SW480 (cell line): Measurements from ENCODE around the gene FBXO11.
A peak's percentile ranks its signal among the peaks of the same experiment; 100 is the strongest.
"Not testable (repeated sequence)": the region's sequence is repeated elsewhere in the genome, so short reads cannot be mapped to it uniquely, and the experiment has no call there.

Source experiments
- DNase-seq: peaks from one replicate; pipeline ENCODE4 v3.0.0-alpha.2; 2016; ENCODE audit warnings: low spot score

The FBXO11 gene

DNA sequence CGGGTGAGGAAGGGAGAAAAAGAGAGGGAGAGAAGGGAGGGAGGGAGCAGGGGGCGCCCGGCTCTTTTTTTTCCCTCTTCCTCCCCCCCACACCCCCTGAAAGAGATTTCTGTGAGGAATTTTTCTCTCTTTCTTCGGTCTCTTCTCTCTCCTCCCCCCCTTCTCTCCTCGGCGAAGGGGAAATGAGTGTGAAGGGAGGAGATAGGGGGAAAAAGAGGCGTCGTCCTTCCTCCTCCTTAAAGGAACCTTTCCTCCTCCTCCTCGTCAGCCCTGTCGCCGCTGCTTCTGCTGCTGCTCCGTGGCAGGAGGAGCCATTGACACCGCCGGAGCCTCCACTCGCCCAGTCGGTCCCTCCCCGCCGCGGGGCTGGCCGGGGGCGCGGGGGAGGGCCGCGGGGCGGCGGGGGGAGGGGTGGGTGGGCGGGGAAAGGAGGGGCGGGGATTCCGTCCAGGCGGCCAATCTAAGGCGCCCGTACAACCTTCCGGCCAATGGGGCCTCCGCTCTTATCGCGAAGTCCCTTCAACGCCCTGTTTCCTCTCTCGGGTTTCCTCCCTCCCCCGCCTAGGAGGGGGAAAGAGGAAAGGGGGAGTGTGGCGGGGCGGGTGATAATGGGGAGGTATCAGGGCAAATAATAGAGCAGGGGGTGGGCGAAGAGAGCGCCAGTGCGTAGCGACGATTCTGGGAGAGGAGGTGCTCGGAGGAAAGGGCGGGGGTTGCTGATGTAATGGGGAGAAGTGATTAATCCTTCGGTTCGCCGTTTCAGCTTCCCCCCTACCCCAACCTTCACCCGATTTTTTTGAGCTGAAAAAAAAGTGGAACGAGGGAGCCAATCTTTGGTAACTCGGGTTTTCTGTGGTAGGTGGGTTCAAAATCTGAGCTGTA, at the start of gene FBXO11:
TSS of gene FBXO11 (minus strand) at position 342 of the 882 bp plus-strand sequence. CDS start 778 bp downstream, outside the sequence.
- DNase-seq = peak; percentile 99

DNA sequence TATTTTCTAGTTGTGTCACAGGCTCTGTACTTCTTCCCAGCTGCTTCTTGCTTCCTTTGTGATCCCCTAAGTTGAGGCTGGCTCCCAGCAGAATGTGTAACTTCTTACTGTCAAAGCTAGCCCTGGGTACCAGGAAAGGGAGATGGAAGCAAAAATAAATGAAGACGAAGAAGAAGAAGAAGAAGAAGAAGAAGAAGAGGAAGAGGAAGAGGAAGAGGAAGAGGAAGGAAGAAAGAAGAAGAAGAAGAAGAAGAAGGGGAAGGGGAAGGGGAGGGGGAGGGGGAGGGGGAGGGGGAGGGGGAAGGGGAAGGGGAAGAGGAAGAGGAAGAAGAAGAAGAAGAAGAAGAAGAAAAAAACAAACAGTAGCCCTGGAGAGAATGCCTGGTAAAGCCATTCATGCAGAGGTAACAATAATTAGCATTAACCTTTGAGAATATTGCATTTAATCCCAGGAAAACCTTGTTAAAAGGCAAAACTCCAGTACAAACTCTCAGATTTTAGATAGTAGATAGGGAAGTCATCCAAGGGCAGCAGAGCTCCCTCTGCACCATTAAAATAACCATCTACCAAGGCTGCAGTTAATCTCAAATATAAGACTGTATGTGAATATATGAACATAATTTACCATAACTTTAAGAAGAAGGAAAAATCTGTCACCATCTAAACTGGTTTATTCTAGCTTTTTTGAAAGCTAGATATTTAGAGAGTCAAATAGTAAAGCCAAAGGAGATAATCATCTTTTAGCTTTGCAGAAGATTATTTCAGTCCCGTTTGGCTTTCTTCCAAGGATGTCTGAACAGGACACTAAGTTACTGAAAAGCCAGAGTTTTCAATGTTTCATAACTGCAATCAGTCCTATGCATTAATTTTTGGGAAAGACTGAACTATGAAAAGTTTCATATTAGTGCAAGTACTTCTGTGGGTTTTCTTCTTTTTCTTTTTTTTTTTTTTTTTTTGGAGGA, 44.3 kb upstream of the FBXO11 start:
- DNase-seq = no peak

DNA sequence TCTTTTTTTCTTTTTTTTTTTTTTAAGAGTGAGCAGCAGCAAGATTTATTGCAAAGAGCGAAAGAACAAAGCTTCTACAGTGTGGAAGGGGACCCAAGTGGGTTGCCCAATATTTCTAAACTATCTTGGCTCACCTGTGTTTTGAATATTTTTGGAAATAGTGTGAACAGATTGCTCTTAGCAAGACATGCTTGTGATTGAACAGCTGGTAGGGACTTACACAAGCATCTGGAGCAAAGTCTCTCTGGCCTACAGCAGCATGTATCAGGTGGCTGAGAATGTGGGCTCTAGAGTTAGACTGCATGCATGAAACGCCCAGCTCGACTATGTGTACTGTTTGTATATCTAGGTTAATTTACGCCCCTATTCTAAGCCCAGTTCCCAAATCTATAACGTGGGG, 40.3 kb upstream of the FBXO11 start:
- no peak for DNase-seq

DNA sequence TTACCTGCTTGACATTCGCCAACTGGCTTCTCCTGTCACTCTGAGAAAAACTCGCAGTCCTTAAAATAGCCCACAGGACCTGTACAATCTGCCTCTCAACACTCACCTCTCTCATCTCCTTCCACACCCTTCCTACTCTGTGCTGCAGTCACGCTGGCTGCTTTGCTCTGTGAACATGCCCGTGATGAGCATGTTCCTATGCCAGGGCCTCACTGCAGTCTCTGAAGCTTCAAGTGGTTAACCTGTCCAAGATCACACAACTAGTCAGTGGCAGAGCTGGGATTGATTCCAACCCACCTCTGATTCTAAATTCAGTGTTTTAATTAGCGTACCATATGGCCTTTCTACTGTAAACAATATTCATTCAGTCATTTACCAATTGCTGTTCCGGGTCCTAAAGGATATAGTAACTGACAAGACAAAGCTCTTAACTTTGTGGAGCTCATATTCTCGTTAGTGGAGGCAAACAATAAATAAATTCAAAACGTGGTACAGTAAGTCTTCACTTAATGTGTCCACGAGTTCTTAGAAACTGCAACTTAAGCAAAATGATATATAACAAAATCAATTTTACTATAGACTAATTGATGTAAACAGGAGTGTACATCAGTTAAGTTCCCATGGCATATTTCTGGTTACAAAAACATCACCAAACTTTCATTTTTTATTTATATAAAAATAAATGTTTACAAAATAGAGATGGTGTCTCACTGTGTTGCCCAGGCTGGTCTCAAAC, 38.9 kb upstream of the FBXO11 start:
- no peak for DNase-seq

DNA sequence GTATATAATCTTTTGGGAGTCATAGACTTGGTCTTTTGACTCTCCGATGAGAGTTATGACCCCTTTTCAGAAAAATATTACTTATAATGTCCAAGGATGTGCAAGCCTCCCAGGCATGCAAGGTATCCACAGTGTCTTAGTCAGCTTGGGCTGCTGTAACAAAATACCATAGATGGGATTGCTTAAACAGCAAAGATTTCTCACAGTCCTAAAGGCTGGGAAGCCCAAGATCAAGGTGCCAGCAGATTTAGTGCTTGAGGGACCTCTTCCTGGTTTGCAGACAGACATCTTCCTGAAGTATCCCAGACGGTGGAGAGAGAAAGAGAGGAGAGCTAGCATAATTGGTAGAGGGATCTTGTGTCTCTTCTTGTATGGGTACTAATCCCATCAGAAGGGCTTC, 35.6 kb upstream of the FBXO11 start:
- no peak for DNase-seq

DNA sequence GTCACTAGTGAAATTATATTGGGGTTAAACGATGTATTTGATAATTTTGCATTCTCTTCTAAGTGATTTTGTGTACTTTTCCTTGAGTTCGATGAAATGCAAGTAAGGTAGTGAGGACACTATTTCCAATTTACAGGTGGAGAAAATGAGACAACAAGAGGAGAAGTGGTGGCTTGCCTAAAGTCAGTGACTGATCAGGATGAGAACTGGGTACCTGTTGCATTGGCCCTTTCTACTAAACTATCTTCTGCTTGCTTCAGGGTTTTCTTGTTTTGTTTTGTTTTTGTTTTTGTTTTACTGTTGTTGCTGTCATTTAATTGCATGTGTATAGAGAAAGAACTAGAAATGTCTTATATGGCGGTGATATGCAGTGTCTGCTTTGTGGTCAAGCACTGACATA, 31.4 kb upstream of the FBXO11 start:
- no peak for DNase-seq

DNA sequence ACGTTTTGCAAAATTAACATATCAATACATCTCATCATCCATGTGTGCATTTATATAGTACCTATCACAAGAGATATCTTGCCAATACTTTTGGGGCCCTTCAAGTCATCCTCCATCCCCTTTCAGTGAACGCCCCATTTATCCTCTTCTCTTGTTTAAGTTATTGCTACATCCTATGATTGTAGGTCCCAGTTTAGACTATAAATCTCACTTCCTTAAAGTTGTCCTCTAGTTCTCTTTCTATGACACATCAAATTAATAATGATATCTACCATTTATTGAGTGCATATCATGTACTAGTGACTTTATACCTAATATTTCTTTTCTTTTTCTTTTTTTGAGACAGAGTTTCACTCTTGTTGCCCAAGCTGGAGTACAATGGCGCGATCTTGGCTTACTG, 28.8 kb upstream of the FBXO11 start:
- no peak for DNase-seq

DNA sequence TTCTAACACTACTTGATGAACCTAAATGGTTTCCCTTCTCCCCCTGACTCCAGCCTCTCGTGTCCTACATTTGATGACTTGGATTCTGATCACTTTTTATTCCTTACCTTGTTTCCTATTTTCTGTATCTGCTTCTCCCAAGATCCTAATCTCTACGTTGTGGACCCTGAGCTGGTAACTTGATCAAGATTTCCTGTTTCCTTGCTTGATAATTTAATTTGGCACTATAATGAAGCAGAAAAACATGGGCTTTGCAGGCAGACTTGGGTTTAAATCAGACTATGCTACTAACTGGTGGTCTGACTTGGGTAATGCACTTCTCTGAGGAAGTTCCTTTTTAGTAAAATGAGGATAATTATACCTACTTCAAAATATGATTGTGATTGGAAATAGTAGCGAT, 11.7 kb upstream of the FBXO11 start:
- no peak for DNase-seq

DNA sequence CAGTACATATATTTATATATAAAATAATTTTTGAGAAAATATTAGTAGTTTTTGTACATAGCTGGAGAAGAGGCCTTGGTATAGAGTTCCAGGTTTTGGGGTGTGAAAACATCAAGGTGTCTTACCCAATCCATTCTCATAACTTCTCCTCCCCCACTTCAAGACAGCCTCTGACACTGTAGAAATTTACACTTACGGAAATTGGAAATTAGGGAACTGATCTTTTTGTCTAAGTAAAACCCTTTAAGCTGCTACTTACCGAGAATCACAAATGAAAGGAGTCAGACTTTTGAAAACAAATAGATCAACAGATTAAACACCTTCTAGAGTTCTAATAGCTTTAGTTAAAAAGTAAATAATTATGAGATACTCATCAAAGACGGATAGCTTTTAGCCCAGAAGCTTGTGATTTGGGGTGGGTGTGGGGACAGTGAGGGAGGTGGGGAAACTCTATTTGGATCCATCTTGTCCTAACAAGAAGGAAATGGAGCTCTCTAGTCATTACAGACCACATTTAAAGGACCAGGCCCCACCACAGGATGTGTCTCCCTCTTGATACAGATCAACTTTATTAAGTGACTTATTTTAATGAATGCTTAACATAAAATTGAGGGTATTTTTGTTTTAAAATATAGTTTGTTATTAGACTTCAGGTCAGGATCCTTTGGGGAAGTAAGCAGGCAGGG, 11.1 kb upstream of the FBXO11 start:
- DNase-seq = no peak

DNA sequence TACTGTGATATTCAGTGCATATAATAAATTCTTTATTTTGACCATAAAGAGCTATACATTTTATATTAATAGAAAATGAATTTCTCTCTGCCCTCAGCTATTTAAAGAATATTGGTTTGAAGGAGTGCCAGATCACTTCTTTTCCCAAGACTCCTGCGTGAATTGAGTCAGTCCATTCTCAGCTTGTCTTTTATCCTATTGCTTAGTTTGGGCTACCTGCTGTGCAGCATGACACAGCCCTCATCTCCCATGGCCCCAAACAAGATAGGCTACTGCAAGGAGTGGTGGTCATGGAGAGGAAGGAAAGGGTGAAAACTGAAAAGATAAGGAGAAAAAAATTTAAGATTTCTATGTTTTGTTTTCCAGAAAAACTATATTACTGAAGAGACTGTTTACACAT, 10.1 kb upstream of the FBXO11 start:
- DNase-seq = no peak

DNA sequence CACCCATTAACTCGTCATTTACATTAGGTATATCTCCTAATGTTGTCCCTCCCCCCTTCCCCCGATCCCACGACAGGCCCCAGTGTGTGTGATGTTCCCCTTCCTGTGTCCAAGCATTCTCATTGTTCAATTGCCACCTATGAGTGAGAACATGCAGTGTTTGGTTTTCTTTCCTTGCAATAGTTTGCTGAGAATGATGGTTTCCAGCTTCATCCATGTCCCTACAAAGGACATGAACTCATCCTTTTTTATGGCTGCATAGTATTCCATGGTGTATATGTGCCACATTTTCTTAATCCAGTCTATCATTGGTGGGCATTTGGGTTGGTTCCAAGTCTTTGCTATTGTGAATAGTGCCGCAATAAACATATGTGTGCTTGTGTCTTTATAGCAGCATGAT, 4.4 kb upstream of the FBXO11 start:
- not testable (repeated sequence) for DNase-seq

DNA sequence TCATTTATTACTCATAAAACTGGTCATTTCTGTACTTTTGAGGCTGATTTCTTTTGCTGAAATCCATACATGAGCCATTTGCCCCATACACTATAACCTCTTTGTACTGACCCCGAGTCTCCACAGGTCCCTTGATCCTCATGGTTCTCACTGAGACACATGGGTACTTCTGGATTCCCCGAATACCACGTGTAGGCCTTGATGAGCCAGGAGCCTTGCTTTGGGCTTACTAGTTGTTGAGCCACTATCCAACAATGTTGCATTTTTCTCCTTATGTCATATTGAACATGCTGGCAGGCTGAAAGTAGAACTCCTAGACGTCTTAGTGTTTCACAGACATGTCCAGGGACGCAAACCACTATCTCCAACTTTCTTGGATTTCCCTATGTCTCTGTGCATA, 2.4 kb upstream of the FBXO11 start:
- no peak for DNase-seq

DNA sequence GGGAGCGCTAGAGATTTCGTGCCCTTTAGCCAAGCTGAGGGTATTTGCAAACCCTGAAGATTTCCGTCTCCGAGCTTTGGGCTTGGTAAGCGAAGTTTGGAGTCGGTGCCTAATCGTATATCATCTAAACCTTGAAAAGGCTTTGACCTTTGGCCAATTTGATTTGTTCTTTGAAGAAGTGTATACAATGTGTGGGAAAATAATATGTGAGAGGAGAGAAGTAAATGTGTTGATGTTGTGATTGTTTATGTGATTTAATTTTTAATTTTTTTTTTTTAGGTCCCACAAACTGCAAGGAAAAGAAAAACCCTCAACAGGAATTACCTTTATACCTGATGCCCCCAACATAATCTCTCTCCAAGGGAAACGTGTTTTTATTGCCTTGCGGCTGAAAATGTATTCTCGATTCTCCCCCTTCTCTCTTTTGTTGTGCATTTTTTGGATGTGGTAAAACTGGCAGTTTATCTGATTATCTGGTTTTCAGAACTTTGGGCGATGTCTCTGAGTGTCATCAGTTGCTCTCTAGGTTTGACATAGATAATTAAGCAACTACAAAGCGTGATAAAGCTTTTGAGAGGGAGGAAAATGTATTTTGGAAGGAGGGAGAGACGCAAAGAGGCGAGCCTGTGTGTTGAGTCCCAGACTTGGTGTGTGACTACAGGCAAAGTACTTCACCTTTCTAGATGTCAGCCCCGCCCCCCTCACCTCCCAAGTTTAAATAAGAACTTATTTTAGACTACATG, 912 bp upstream of the FBXO11 start:
- DNase-seq = peak; percentile 32

DNA sequence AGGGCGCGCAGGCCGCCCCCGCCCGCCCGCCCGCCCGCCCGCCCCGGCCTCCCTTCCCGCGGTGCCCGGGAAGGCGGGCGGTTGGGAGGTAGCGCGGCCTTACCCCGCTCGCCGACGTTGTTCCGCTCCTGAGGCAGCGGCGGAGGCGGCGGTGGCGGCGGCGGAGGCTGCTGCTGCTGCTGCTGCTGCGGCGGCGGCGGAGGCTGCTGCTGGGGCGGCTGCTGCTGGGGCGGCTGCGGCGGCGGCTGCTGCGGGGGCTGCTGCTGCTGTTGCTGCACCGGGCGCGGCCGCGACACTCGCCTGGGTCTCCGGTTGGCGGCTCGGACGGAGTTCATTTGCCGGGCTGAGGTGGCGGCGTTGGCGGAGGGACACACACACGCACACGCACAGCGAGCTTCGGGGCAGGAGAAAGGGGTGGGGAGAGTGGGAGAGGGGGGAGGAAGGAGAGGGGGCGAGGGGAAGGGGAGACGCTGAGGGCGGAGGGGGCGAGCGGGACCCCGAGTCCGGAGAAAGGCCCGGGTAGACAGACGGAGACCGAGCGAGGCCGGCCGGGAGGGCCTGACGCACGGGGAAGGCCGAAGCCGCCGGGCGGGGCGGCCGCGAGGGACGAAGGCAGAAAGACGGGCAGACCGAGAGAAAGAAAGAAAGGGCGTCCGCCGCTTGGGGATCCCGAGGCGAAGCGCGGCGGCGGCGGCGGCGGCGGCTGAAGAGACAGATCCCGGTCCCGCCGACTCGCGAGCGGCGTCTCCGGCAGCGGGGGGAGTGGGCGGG, 727 bp downstream of the FBXO11 start:
- peak; percentile 81 for DNase-seq

DNA sequence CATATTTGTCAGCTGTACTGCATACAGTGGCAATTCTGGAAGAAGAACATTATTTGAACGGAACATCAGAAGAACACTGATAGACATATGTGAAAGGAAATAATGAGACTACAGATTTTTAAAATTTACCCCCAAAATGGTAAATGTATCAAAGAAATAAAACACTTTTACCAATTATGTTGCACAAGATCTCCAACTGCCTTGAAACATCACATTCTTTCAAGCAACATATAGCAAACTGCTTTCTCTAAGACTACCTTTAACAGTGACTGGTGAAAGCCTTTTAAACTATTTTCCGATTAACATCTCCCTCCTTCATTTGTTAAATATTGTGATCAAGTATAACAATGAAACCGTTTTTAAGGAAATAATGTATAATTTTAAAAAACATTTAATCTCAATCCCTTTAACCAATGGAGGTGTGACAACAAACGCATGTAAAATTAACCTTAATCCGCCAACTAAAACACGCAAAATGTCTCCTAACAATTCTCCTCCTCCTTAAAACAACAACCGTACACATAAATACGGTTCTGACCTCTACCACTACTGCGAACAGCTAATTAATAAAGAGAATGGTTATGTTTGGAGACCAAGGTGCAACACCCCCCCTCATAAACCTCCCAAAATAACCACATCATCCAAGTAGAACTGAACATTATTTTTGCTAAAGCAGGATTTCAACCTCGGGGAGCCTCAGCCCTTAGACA, 2.4 kb downstream of the FBXO11 start:
- DNase-seq = no peak

DNA sequence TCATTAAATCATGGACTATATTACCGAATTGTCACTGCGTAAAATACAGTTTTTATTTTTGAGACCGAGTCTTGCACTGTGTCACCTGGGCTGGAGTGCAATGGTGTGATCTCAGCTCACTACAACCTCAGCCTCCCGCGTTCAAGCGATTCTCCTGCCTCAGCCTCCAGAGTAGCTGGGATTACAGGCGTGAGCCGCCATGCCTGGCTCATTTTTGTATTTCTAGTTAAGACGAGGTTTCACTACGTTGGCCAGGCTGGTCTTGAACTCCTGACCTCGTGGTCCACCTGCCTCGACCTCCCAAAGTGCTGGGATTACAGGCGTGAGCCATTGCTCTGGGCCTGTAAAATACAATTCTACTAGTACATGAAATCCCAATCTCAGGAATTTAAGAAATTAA, 4.4 kb downstream of the FBXO11 start:
- DNase-seq = not testable (repeated sequence)

DNA sequence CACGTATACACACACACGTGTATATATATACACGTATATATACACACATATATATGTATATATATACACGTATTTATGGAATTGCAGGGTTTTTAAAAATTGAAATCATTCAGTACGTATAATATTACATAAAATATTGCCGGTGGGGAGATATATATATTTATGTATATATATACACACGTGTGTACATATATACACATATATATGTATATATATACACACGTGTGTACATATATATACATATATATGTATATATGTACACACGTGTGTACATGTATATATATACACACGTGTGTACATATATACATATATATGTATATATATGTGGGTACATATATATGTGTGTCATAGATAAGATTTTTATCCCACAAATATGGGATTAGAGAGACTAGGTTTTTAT, 5.4 kb downstream of the FBXO11 start:
- no peak for DNase-seq

DNA sequence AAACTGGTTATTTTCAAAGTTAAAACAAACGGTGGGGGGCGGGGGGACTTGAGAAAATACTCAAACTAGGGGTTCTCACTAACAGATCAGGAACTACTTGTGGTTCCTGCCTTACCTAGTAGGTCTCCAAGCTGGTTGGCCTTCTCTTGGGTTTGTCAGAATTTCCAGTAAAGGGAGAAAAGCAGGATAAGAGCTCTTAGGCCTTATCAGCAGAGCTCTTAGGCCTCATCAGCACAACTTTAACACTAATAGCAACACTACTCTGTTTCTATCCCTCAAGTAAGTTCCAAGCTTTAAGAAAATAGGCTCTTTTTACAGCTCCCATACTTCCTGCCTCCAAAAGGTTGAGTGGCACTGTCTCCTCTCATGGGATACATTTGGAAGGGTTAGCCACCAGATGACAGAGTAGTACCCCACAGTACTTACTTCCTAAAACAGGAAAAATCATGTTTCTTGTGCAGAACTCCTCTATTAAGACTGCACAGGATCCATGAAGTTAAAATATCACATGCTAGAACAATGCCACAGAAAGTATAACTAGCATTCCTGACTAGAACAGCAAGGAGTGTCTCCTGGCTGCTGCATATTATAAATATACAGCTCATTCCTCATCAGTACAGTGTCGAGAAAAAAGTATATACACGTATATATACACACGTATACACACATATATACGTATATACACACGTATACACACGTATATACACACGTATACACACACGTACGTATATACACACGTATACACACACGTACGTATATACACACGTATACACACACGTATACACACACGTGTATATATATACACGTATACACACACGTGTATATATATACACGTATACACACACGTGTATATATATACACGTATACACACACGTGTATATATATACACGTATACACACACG, 6.1 kb downstream of the FBXO11 start:
- no peak for DNase-seq
